Type B pancreatic cell (in vitro differentiated cells): ENCODE measurements around the gene CCDC107. TPM values are rescaled to one million over a fixed set of nuclear protein-coding genes. Genes with fewer than 3 reads are reported as not detected.

ENCODE experiments used
- DNase-seq: peaks from one replicate; pipeline ENCODE4 v3.0.0; 2021; ENCODE audit warnings: mixed read lengths; ENCODE audit not compliant: unreplicated experiment; ENCODE audit errors: extremely low spot score
- H3K27ac Mint-ChIP-seq: 2 replicates; pipeline ENCODE4 v1.8.0; 2021; ENCODE audit warnings: mild to moderate bottlenecking, mixed read lengths
- H3K27me3 Mint-ChIP-seq: 2 replicates; pipeline ENCODE4 v1.8.0; 2021; ENCODE audit warnings: mixed read lengths
- H3K36me3 Mint-ChIP-seq: 2 replicates; pipeline ENCODE4 v1.8.0; 2021; ENCODE audit warnings: mixed read lengths
- H3K4me1 Mint-ChIP-seq: one replicate; pipeline ENCODE4 v1.8.0; 2021; ENCODE audit warnings: mixed read lengths; ENCODE audit not compliant: unreplicated experiment
- H3K4me3 Mint-ChIP-seq: 2 replicates; pipeline ENCODE4 v1.8.0; 2021; ENCODE audit warnings: mild to moderate bottlenecking, mixed read lengths
- H3K9me3 Mint-ChIP-seq: 2 replicates; pipeline ENCODE4 v1.8.0; 2021; ENCODE audit warnings: mixed read lengths
- CTCF ChIP-seq: fragments of 200-600 bp; sonication (generic); conservative IDR thresholded peaks from 2 replicates; pipeline ENCODE4 v1.5.0; 2021; ENCODE audit warnings: antibody characterized with exemption, mild to moderate bottlenecking
- total RNA-seq: library from RNA; stranded (reverse); gene quantifications from 2 replicates; pipeline ENCODE4 v1.2.1, GENCODE V29; 2021; ENCODE audit warnings: low replicate concordance

The CCDC107 gene
- total RNA-seq, 1 donor from 2014 or later, result 17.2 TPM

GRCh38 chr9:35661756-35662350 is 3.8 kb downstream of the CCDC107 start:
- TF ChIP-seq CTCF, result no peak
- Mint-ChIP-seq H3K4me1 (peaks cover 57% of the 10 kb centered on the region), H3K4me3 (peak overlapping the region; percentile 30), H3K27me3 (peaks cover 6% of the 10 kb centered on the region), H3K27ac (peak overlapping the region; percentile 65), H3K36me3 (peaks cover 12% of the 10 kb centered on the region), H3K9me3 (no peaks in the 10 kb centered on the region)
- no peak for DNase-seq

GRCh38 chr9:35662437-35662836 is 4.3 kb downstream of the CCDC107 start:
- peak overlapping the region; percentile 59 for H3K4me3 Mint-ChIP-seq
- peaks cover 12% of the 10 kb centered on the region for H3K36me3 Mint-ChIP-seq
- H3K27ac Mint-ChIP-seq, result peak overlapping the region; percentile 27
- H3K4me1 Mint-ChIP-seq, result peaks cover 53% of the 10 kb centered on the region
- peaks cover 6% of the 10 kb centered on the region for H3K27me3 Mint-ChIP-seq
- no peak for TF ChIP-seq CTCF
- DNase-seq, result no peak
- no peaks in the 10 kb centered on the region for H3K9me3 Mint-ChIP-seq

- Mint-ChIP-seq H3K27me3 (no peaks in the 10 kb centered on the region), H3K36me3 (peaks cover 7% of the 10 kb centered on the region), H3K27ac (peak within 1 kb of the TSS; percentile 41), H3K9me3 (no peaks in the 10 kb centered on the region), H3K4me3 (peak within 1 kb of the TSS; percentile 86), H3K4me1 (peaks cover 56% of the 10 kb centered on the region)
- DNase-seq, result peak; percentile 92
- TF ChIP-seq CTCF, result peak; percentile 51
These were observed 6.7 kb downstream of the CCDC107 start, which contains the start of gene ARHGEF39 for GRCh38 chr9:35664531-35665470. ARHGEF39 (minus strand) TSS chr9:35665195; CDS start chr9:35665169, 26 bp downstream.

GRCh38 chr9:35665471-35665818 is 7.4 kb downstream of the CCDC107 start:
- peak; percentile 14 for TF ChIP-seq CTCF
- Mint-ChIP-seq H3K9me3 (no peaks in the 10 kb centered on the region), H3K36me3 (peaks cover 4% of the 10 kb centered on the region), H3K27ac (no peak overlapping the region), H3K4me3 (peak overlapping the region; percentile 86), H3K27me3 (no peaks in the 10 kb centered on the region), H3K4me1 (peaks cover 53% of the 10 kb centered on the region)
- no peak for DNase-seq

DNA sequence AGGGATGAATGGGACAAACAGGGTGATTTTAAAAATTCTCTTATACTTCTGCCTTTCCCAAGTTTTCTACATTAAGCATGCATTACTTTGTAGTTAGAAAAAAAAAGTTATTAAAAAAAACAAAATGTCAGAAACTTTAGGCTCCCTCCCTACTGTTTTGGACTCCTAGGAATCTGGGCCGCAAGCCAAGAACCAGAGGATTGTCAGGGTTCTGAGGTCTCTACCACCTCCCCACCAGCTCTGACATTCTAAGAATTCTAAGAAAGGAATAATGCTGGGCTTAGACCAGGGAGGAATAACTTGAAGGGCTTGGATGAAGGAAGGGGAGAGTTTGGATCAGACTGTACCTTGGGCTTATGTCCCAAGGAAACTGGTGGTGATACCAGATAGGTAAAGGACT is 8.0 kb downstream of the CCDC107 start:
- no peak for DNase-seq
- no peaks in the 10 kb centered on the region for H3K27me3 Mint-ChIP-seq
- TF ChIP-seq CTCF, result no peak
- H3K27ac Mint-ChIP-seq, result peak overlapping the region; percentile 67
- H3K36me3 Mint-ChIP-seq, result peaks cover 1% of the 10 kb centered on the region
- H3K9me3 Mint-ChIP-seq, result no peaks in the 10 kb centered on the region
- peak overlapping the region; percentile 86 for H3K4me3 Mint-ChIP-seq
- peaks cover 49% of the 10 kb centered on the region for H3K4me1 Mint-ChIP-seq
